ENCODE data around the gene ZG16. TPM values are rescaled to one million over a fixed set of nuclear protein-coding genes. Genes with fewer than 3 reads are reported as not detected.
"Not testable (repeated sequence)": the region's sequence is repeated elsewhere in the genome, so short reads cannot be mapped to it uniquely, and the experiment has no call there.

The ZG16 gene
- polyA plus RNA-seq, 1 experiment, result not detected

DNA sequence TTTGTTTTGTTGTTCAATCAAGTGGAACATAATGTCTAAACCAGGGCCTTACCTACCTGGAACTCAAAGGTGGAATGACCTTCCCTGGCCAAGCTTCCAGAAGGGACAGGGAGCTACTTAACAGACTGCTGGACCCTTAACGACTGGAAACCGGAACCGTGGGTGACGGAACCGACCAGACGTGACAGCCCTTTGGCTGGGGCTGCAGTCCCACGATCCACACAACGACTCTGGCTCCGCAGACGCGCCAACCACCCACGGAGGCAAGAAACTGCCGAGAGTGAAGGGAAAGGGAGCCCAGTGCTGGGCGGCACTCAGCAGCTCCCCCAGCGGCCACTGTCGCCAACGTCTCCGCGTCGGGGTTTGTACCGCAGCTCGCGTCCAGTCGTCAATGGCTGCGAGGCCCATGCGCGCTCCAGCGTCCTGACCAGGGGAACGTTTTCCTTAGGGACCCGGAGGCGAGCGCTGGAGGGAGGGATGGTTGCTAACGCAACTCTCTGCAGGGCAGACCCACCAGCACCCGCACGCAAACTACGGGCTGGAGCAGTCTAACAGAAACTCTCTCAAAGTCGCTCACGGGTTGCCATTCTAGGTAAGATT lies 6.9 kb downstream of the ZG16 start:
- H3K4me3 ChIP-seq (ENCODE audit: low read depth, low read length), result 0 out of 2 replicates have a peak overlapping the region, but pooled peaks have one; percentile 2
- H3K27me3 ChIP-seq (ENCODE audit: control insufficient read depth, insufficient read depth, low read length), result peaks cover 4% of the 10 kb centered on the region; the same call in 1 of the 2 replicates
- TF ChIP-seq, protein P1, sequence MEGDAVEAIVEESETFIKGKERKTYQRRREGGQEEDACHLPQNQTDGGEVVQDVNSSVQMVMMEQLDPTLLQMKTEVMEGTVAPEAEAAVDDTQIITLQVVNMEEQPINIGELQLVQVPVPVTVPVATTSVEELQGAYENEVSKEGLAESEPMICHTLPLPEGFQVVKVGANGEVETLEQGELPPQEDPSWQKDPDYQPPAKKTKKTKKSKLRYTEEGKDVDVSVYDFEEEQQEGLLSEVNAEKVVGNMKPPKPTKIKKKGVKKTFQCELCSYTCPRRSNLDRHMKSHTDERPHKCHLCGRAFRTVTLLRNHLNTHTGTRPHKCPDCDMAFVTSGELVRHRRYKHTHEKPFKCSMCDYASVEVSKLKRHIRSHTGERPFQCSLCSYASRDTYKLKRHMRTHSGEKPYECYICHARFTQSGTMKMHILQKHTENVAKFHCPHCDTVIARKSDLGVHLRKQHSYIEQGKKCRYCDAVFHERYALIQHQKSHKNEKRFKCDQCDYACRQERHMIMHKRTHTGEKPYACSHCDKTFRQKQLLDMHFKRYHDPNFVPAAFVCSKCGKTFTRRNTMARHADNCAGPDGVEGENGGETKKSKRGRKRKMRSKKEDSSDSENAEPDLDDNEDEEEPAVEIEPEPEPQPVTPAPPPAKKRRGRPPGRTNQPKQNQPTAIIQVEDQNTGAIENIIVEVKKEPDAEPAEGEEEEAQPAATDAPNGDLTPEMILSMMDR (IDR thresholded peaks at IDR 0.05; ENCODE audit: insufficient read depth, low read depth, low read length), result peak; percentile 86
- ChIA-PET POLR2A (no interaction called here), CTCF (interaction anchor here (0.6 to 4.2 kb wide), 16 partner anchors 8 to 238 kb away, joined by 3 to 22 read pairs (median 4); partner anchors contain the start of genes C16orf92 and MVP)
- H3K36me3 ChIP-seq (ENCODE audit: control insufficient read depth, insufficient read depth, low read length), result no peaks in the 10 kb centered on the region
- DNase-seq (ENCODE audit: low read depth), result no peak

DNA sequence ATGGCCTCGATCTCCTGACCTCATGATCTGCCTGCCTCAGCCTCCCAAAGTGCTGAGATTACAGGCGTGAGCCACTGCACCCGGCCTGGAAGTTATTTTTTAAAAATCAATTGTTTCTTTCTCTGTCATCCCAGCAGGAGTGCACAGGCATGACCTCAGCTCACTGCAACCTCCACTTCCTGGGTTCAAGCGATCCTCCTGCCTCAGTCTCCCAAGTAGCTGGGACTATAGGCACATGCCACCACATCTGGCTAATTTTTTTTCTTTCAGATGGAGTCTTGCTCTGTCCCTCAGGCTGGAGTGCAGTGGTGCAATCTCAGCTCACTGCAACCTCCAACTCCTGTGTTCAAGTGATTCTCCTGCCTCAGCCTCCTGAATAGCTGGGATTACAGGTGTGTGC lies 9.1 kb downstream of the ZG16 start:
- CTCF ChIA-PET, result interaction anchor here (4.2 kb wide), 1 partner anchor 16 kb away, joined by 22 read pairs; no protein-coding TSS in a partner anchor
- H3K36me3 ChIP-seq (ENCODE audit: control insufficient read depth, insufficient read depth, low read length); H3K4me3 ChIP-seq (ENCODE audit: low read depth, low read length); POLR2A ChIA-PET; DNase-seq (ENCODE audit: low read depth); H3K27me3 ChIP-seq (ENCODE audit: control insufficient read depth, insufficient read depth, low read length): not testable (repeated sequence)

DNA sequence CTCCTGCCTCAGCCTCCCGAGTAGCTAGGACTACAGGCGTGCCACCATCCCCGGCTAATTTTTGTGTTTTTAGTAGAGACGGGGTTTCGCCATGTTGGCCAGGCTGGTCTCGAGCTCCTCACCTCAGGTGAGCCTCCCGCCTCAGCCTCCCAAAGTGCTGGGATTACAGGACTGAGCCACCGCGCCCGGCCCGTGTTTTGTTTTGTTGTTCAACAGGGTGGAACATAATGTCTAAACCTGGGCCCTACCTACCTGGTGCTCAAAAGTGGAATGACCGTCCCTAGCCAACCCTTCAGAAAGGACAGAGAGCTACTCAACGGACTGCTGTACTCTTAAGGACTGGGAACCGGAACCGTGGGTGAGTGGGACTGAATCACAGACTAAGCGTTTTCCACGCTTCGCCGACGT lies 11.7 kb downstream of the ZG16 start:
- CTCF ChIA-PET, result interaction anchor here (1.0 to 2.2 kb wide), 19 partner anchors 9 to 155 kb away, joined by 3 to 35 read pairs (median 4); partner anchors contain the start of genes MVP and PAGR1
- H3K36me3 ChIP-seq (ENCODE audit: control insufficient read depth, insufficient read depth, low read length), result no peaks in the 10 kb centered on the region
- DNase-seq (ENCODE audit: low read depth), result no peak
- peak overlapping the region; percentile 58 for H3K4me3 ChIP-seq (ENCODE audit: low read depth, low read length)
- TF ChIP-seq, protein P1 (IDR thresholded peaks at IDR 0.05; ENCODE audit: insufficient read depth, low read depth, low read length), result no peak
- no peaks in the 10 kb centered on the region for H3K27me3 ChIP-seq (ENCODE audit: control insufficient read depth, insufficient read depth, low read length)
- POLR2A ChIA-PET, result no interaction called here

DNA sequence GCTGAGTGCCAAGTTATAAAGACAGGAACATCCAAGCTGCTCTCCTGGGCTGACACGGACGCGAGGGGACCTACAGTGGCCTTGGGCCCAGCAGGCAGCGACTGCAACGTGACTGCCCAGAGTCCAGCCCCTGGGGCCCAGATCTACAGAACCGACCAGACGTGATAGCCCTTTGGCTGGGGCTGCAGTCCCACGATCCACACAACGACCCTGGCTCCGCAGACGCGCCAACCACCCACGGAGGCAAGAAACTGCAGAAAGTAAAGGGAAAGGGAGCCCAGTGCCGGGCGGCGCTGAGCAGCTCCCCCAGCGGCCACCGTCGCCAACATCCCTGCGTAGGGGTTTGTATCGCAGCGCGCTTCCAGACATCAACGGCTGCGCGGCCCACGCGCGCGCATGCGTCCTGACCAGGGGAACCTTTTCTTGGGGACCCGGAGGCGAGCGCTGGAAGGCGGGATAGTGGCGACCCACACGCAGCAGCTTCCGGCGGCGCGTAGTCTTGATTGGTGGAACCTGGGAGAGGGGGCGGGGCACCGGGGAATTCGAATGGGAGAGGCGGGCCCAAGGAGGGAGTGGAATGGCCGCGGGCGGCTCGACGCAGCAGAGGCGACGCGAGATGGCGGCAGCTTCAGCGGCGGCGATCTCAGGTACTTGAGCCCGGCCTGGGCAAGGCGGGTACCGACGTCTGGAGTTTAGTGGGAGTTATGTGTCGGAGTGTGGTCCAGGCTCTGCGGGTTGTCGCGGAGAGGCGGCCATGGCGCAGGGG lies 12.3 kb downstream of the ZG16 start, which contains the start of gene KIF22:
TSS of gene KIF22 (plus strand) at position 569 of the 766 bp plus-strand sequence. CDS start at position 578, 9 bp downstream.
- CTCF ChIA-PET, result interaction anchor here (0.8 to 2.2 kb wide), 22 partner anchors 9 to 242 kb away, joined by 3 to 35 read pairs (median 4); partner anchors contain the start of genes MVP and PAGR1
- Histone ChIP-seq H3K27me3 (ENCODE audit: control insufficient read depth, insufficient read depth, low read length) (no peaks in the 10 kb centered on the region), H3K36me3 (ENCODE audit: control insufficient read depth, insufficient read depth, low read length) (no peaks in the 10 kb centered on the region), H3K4me3 (ENCODE audit: low read depth, low read length) (peak within 1 kb of the TSS; percentile 85)
- TF ChIP-seq, protein P1 (IDR thresholded peaks at IDR 0.05; ENCODE audit: insufficient read depth, low read depth, low read length), result peak; percentile 86
- DNase-seq (ENCODE audit: low read depth), result peak; percentile 90
- POLR2A ChIA-PET, result no interaction called here

DNA sequence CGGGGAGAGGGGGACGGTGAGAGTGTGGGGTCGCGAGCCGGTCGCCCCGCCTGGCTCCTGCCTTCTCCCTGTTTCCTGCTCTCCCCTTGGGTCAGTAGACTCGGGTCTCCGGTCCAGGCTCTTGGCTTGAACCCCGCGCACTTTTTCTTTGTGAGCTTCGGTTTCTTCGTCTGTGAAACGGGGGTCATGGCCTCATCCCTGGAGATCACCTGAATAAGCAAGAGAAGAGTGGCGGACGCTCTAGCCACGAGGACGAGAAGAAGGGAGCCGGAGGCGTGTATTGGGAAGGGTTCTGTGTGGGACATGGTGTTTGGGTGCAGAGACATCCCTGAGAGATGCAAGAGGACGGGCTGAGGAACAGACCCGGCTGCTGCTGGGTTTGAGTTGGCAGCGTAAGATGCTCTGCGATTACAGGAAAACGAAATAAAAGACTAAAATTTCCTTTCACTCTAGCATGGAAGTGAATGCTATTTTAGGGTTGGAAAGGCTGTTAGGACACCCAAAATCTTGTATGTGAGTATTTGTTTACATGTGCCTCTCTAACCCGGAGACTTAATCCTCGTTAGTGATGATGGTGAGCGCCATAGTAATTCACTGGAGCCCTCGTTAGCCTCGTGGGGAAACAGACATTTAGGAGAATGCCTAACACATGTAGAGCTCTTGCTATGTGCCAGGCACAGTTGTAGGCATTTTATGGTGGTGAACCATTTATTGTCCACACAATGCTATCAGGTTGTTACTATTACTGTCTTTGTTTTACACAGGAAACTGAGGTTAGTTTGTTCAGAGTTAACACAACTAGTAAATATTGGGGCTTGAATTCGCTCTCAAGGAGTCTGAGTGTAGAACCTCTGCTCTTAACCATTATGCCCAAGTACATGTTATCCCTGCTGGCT lies 13.1 kb downstream of the ZG16 start:
- ChIA-PET POLR2A (no interaction called here), CTCF (interaction anchor here (0.8 to 2.2 kb wide), 17 partner anchors 8 to 241 kb away, joined by 3 to 35 read pairs (median 4); partner anchors contain the start of genes MVP and PAGR1)
- TF ChIP-seq, protein P1 (IDR thresholded peaks at IDR 0.05; ENCODE audit: insufficient read depth, low read depth, low read length), result no peak
- no peaks in the 10 kb centered on the region for H3K36me3 ChIP-seq (ENCODE audit: control insufficient read depth, insufficient read depth, low read length)
- peak overlapping the region; percentile 85 for H3K4me3 ChIP-seq (ENCODE audit: low read depth, low read length)
- H3K27me3 ChIP-seq (ENCODE audit: control insufficient read depth, insufficient read depth, low read length), result no peaks in the 10 kb centered on the region
- DNase-seq (ENCODE audit: low read depth), result no peak

Measured in BJ (cell line).